Measurements from ENCODE around the gene MAP2K3. TPM values are rescaled to one million over a fixed set of nuclear protein-coding genes. Genes with fewer than 3 reads are reported as not detected.

MAP2K3 gene
- total and polyA plus RNA-seq, 2 of the 8 experiments (the other 6 are each of a cell fraction or from before 2014, with no cell fraction given) = 16.9 to 33.5 TPM

DNA sequence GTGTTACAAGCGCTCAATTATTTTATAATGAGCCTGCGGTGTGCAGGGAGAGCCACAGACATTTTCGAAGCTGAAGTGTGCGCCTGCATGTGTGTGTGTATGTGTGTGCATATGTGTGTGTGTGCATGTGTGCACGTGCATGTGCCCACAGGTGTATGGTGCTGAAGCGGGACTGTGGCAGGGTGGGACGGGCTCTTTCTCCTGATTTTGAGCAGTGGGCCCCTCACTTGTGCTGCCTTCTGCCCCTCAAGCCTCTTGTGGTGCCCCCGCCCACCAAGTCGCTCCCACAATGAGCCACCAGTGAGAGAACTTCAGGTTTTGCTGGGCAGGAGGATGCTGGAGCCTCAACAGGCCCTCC is 75.0 kb downstream of the MAP2K3 start:
- Histone ChIP-seq H3K79me1 (ENCODE audit: low read depth, low read length) (no peaks in the 10 kb centered on the region; the same call in 1 of the 2 replicates), H3K4me2 (ENCODE audit: insufficient read depth in 1 of 2, low read depth in 2 of 2, low read length in 2 of 2) (0 out of 4 replicates have a peak overlapping the region, but pooled peaks of 1 of the 2 experiments have one; percentile 40), H4K8ac (ENCODE audit: extremely low read depth, insufficient read depth, low read length) (no peak overlapping the region), H3K23me2 (ENCODE audit: low read depth, low read length) (peaks cover 22% of the 10 kb centered on the region; the same call in 1 of the 2 replicates), H3K4me1 (replicated peaks in 1 of 4; ENCODE audit: control insufficient read depth in 3 of 4, insufficient read depth in 4 of 4, low read length in 3 of 4) (peaks cover 0 to 19% (median 6%) of the 10 kb centered on the region in 4 experiments; a peak in 6 of 7 replicates), H3K56ac (replicated peaks; ENCODE audit: insufficient read length, low read depth, low read length) (no peak overlapping the region), H2AFZ (ENCODE audit: low read length) (no peak overlapping the region), H4K91ac (replicated peaks; ENCODE audit: insufficient read length, low read length) (no peak overlapping the region), H2BK20ac (ENCODE audit: low read length) (0 out of 2 replicates have a peak overlapping the region, but pooled peaks have one; percentile 57), H3K18ac (ENCODE audit: extremely low read depth, low read length) (no peak overlapping the region), H3K79me2 (ENCODE audit: control insufficient read depth in 1 of 2, insufficient read depth in 2 of 2, low read length in 2 of 2) (no peaks in the 10 kb centered on the region), H3K9me3 (ENCODE audit: insufficient read depth in 2 of 2, low read depth in 1 of 2, low read length in 1 of 2) (no peaks in the 10 kb centered on the region), H2BK12ac (ENCODE audit: low read depth, low read length) (peak overlapping the region; percentile 18; the same call in 1 of the 2 replicates), H3K36me3 (ENCODE audit: control insufficient read depth in 2 of 4, insufficient read depth in 4 of 4, low read length in 3 of 4) (no peaks in the 10 kb centered on the region), H2AK5ac (ENCODE audit: low read depth, low read length) (no peak overlapping the region), H3K27me3 (replicated peaks in 1 of 4; ENCODE audit: control insufficient read depth in 3 of 4, extremely low read depth in 1 of 4, insufficient read depth in 3 of 4, low read length in 3 of 4) (no peaks in the 10 kb centered on the region; a peak in 3 of 7 replicates), H4K20me1 (replicated peaks in 1 of 2; ENCODE audit: control insufficient read depth in 1 of 2, insufficient read depth in 2 of 2, low read length in 2 of 2) (peaks cover 0 to 4% of the 10 kb centered on the region in 2 experiments), H2BK5ac (ENCODE audit: low read depth, low read length) (no peak overlapping the region), H2BK15ac (ENCODE audit: low read length) (0 out of 2 replicates have a peak overlapping the region, but pooled peaks have one; percentile 93), H4K5ac (ENCODE audit: insufficient read length, low read depth, low read length) (no peak overlapping the region), H3K27ac (ENCODE audit: low read depth, low read length) (no peak overlapping the region), H3K9ac (replicated peaks in 1 of 4; ENCODE audit: extremely low read depth in 1 of 4, low read depth in 3 of 4, low read length in 3 of 4) (no peak overlapping the region), H2BK120ac (replicated peaks; ENCODE audit: low read depth, low read length) (no peak overlapping the region), H3K14ac (ENCODE audit: insufficient read length) (no peak overlapping the region), H3K23ac (ENCODE audit: insufficient read length) (no peak overlapping the region), H3K4me3 (ENCODE audit: extremely low read depth in 1 of 4, insufficient read depth in 2 of 4, low read depth in 3 of 4, low read length in 4 of 4) (no peak overlapping the region), H3K4ac (replicated peaks; ENCODE audit: insufficient read length, low read depth, low read length) (no peak overlapping the region)
- TF ChIP-seq POU5F1 (IDR thresholded peaks at IDR 0.05; ENCODE audit: low read depth, low read length) = no peak
- TF ChIP-seq SRF (IDR thresholded peaks at IDR 0.05; ENCODE audit: low read depth, low read length) = no peak
- TF ChIP-seq SP4 (IDR thresholded peaks at IDR 0.05; ENCODE audit: low read length) = no peak
- POLR2A ChIA-PET (ENCODE audit: partially characterized antibody) = interaction anchor here (1.0 to 1.3 kb wide), 2 partner anchors 10 to 17 kb away, joined by 3 to 5 read pairs; partner anchors contain the start of gene KCNJ12
- CTCF ChIA-PET (ENCODE audit: partially characterized antibody) = interaction anchor here (1.0 to 2.4 kb wide), 6 partner anchors 11 to 58 kb away, joined by 3 to 10 read pairs (median 3); no protein-coding TSS in a partner anchor
- FAIRE-seq (no peak), DNase-seq (ENCODE audit: low read depth in 1 of 2, low spot score in 2 of 2) (no peak)
- WGBS, 2 experiments (ENCODE audit: extremely low coverage in 1 of 2, insufficient coverage in 1 of 2, insufficient read length in 1 of 2, insufficient replicate concordance in 2 of 2, low coverage in 1 of 2, low lambda C conversion rate in 2 of 2, missing lambda C conversion rate in 1 of 2) = 91% methylated on average over 9 of the region's 9 CpGs; no CpG with 5 or more reads in 1 of the 2 experiments
